Activated T-cell treated with anti-CD3 and anti-CD28 coated beads, Interleukin-2, amount 50 U/mL, for 48 hours (primary cell): Measurements from ENCODE around the gene LRRC26.
"Not testable (repeated sequence)": the region's sequence is repeated elsewhere in the genome, so short reads cannot be mapped to it uniquely, and the experiment has no call there.

Source experiments
- DNase-seq, 2 experiments: peaks; one replicate each; pipeline ENCODE4 v3.0.0-alpha.2; 2020

LRRC26 gene

DNA sequence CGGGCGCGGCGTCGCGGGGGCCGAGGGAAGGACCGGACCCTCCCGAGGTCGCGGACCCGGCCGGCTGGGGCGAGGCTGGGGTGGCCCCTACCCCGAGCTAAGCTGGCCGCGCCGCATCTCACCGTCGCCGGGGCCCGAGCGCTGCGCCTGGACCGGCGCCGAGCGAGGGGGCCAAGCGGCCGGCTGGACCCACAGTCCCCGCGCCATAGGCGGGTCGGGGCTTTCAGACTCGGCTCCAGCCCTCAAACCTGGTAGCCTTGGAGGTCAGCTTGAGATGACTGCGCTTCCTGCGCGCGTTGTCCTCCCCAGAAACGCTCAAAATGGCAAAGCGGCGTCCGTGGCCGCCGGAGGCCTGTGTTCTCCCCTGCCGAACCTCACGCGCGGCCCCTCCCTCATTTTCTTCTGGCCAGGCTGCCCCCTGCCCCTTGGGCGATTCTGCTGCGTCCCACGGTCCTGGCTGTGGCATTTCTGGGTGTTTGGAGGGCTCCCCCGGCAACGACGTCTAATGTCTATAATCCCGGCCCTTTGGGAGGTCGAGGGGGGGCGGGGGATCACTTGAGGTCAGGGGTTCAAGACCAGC, 39.6 kb downstream of the LRRC26 start:
- no peak for DNase-seq

DNA sequence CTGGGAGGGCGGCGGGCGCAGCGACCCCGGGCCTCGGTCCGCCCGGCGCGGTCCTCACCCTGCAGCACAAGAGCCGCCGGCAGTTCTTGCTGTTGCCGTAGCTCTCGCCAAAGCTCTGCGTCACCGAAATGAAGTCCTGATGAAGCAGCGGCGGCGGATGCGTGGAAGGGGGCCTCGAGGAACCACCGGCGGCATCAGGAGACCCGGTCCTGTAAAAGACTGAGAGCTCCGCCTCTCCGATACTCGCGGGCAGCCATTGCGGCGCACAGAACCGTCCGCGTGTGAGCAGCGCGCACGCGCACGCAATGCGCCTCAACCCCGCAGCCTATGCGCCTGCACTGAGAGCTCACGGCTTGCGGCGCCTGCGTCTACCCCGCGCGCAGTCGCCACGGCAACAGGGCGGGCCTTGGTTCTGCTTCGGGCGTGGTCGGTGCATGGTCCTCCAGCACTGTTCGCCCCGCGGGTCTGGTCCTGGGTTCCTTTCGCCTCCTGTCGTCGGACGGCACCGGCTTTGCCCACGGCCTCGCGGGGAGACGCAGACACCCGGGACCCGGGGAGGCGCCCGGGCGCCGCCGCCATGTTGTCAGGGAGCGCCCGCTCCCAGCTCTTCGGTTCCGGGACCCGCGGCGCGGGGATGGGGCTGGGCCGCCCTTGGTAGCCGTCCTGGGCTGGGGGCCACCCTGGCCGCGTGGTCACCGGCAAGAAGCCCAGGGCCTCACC, 40.2 kb downstream of the LRRC26 start:
- peak; percentile 91 to 94 for DNase-seq

DNA sequence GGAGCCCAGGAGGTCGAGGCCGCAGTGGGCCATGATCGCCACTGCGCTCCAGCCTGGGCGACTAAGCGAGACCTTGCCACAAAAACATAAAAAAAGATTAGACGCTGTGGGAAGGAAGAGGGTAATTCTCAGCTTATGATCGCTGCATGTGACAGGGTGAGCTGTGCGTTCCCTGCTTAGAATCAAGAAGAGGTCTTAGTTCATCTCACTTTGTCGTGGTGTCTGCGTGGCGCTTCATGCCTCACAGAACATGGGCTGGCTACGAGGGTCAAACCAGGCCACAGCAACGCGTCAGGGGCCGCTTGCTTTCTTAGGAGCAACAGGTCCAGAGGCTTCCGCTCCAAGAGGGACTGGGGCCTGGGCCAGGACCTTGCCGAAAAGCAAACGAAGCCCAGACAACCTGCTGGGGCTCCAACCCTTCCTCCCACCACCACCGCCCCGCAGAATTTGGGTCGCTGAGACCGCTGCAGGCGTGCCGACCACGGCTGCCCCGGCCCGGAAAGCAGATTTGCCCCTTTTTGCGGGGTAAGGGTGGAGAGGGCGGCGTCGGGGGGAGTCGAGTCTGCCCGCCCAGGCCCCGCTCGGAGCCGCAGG, 40.9 kb downstream of the LRRC26 start:
- DNase-seq, result peak; percentile 49 to 55

DNA sequence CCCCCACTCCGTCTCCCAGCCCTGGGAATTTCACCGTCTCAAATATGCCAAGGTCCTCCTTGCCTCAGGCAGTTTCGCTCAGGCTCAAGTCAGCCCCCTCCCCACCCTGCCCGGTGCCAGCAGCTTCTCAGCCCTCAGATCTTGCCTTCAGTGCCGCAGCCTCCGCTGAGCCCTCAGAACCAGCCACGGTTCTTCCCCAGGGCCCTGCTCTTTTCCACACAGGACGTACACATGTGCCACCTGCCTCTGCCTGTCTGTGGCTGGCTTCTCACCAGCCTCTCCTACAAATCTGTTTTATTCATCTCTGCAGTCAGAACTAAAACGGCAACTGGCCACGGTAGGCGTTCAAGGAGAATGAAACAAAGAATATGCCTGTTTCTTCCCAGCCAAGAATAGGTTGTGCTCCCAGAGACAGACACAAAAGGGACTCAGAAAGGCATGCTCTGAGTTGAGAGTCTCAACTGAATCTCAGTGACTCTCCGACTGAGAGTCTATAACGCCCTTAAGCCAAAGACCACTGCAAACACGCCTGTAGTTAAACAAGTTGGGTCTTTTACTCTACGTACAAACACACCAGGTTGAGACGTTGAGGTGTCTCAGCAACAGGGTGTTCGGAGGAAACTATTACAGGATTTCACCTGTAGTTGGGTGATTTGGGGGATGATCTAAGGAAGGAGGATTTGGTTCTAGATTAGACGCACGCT, 41.5 kb downstream of the LRRC26 start:
- peak; percentile 52 to 60 for DNase-seq

DNA sequence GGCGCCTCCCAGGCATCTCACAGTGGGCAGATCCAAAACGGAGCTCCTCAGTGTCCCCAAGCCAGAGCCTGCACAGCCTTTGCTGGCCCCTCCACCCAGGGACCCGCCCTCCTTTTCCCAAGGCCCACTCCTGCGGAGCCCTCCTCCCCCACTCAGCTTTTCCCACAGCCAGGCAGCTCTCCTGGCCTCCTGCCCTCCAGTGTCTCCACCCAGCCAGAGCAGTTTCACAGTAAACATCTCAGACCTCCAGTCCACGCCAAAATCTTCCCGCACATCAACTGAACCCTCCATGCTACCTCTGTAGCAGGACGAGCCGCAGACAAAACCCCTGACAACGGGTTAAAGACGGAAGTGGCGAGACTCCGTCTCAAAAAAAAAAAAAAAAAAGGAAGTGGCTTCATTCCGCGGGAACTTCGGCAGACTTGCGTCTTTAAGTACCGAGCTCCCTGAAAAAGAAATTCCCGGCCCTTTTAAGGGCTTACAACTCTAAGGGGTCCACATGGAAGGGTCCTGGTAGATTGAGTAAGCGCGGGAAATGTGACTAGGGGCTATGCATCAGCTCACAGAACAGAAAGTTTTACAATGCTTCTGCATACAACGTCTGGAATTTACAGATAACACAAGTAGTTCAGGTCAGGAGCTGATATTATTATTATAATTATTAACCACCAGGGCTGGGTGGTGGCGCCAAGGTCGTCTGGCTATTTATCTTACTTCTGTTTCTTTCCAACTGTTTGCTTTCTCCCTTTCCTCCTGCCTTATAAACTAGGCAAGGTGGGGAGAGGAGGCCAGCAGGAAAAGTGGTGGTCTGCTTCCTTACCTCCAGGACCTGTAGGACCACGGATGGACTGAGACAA, 42.3 kb downstream of the LRRC26 start:
- peak; percentile 52 to 56 for DNase-seq

DNA sequence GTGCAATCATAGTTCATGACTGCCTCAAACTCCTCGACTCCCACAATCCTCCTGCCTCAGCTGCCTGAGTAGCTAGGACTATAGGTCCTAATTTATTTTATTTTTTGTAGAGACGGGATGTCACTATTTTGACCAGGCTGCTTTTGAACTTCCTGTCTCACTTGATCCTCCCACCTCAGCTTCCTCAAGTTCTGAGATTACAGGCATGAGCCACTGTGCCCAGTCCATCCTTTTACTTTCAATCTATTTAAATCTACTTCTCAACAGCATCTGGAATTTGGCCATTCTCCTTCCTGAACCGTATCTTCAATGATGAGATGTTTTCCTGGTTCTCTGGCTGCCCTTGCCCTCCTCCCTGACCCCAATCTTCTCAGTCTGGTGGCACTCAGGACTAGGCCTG, 43.1 kb downstream of the LRRC26 start:
- no peak for DNase-seq

DNA sequence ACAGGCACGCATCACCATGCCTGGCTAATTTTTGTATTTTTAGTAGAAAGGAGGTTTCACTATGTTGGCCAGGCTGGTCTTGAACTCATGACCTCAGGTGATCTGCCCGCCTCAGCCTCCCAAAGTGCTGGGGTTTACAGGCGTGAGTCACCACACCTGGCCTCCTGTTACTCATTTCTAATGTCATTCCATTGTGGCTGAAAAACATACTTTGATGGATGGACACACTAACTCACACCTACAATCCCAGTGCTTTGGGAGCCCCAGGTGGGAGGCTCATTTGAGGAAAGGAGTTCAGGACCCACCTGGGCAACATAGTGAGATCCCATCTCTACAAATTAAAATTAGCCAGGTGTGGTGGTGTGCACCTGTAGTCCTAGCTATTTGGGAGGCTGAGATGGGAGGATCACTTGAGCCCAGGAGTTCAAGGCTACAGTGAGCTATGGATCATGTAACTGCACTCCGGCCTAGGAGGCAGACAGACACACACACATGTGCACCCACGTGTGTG, 45.8 kb downstream of the LRRC26 start:
- not testable (repeated sequence) for DNase-seq

DNA sequence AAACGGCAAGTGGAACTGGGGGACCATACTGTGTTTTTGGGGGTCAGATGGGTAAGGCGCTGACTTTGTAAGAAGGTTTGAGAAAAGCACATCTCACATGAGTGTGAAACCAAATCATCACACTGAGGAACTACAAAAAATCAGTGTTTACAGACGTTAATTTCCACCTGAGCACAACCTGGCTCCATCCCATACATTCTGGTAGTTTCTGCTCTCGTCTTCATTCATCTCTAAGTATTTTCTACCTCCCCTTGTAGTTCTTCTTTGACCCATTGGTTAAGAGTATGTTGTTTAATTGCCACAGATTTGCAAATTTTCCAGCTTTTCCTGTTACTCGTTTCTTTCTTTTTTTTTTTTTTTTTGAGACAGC, 46.4 kb downstream of the LRRC26 start:
- no peak for DNase-seq

DNA sequence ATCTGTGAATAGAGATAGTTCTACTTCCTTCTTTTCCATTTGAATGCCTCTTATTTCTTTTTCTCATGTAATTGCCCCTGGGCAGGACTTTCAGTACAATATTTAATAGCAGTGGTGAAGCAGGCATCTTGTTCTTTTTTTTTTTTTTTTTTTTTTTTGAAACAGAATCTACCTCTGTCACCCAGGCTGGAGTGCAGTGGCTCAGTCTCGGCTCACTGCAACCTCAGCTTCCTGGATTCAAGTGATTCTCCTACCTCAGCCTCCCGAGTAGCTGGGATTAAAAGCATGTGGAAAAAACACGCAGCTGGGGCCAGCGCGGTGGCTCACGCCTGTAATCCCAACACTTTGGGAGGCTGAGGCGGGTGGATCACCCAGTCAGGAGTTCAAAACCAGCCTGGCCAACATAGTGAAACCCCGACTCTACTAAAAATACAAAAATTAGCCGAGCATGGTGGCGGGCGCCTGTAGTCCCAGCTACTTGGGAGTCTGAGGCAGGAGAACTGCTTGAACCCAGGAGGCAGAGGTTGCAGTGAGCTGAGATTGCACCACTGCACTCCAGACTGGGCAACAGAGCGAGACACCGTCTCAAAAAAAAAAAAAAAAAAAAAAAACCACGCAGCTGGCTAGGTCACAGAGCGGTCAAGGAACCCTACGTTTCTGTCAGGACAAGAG, 46.9 kb downstream of the LRRC26 start:
- DNase-seq, result not testable (repeated sequence)

DNA sequence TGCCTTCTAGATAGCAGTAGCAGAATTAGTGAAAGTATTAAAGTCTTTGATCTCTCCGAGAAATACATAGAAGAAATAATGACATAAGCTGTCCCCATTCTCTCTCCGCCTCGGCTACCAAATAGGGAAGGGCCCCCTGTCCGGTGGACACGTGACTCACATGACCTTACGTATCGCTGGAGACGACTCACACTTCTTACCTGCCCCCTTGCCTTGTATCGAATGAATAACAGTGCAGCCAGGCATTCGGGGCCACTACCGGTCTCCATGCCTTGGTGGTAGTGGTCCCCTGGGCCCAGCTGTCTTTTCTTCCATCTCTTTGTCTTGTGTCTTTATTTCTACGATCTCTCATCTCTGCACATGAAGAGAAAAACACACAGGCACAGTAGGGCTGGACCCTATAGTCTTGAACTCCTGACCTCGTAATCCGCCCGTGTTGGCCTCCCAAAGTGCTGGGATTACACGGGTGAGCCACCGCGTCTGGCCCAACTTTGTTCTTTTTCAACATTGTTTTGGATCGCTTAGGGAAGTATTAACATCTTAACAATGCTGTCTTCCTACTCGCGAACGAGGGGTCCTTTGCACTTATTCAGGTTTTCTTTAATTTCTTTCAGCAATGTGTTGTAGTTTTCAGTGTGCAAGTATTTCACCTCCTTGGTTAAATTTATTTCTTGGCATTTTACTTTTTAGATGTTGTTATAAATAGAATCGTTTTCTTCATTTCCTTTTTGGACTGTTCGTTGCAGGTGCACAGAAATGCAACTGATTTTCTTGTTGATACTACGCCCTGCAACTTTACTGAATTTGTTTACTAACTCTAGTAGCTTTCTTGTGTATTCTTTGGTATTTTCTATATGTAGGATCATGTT, 47.7 kb downstream of the LRRC26 start:
- DNase-seq, result not testable (repeated sequence)
